Stimulated activated CD8-positive, alpha-beta memory T cell treated with anti-CD3 and anti-CD28 coated beads, Interleukin-12 subunit alpha, Interleukin-12 subunit beta, amount 100 ng/mL, for 4 hours (primary cell): Measurements from ENCODE around the gene DRD3.
A peak's percentile ranks its signal among the peaks of the same experiment; 100 is the strongest.

Source experiments
- DNase-seq: peaks from one replicate; pipeline ENCODE4 v3.0.0-alpha.2; 2020; ENCODE audit warnings: low read depth

DRD3 gene

GRCh38 chr3:114178770-114179368, at the start of gene DRD3:
Gene DRD3, minus strand, starts transcription at chr3:114179052. Its CDS starts 7,060 bp downstream, at chr3:114171992.
- no peak for DNase-seq

- DNase-seq: no peak
Observed at GRCh38 chr3:114227076-114227475, 48.2 kb upstream of the DRD3 start.

- DNase-seq: no peak
Observed at GRCh38 chr3:114226313-114226712, 47.5 kb upstream of the DRD3 start.

GRCh38 chr3:114223143-114223542, 44.3 kb upstream of the DRD3 start:
- no peak for DNase-seq

GRCh38 chr3:114221881-114222264, 43.0 kb upstream of the DRD3 start:
- DNase-seq: no peak

GRCh38 chr3:114221165-114221880, 42.5 kb upstream of the DRD3 start:
- DNase-seq: peak; percentile 28

- no peak for DNase-seq
Observed at GRCh38 chr3:114219741-114220140, 40.9 kb upstream of the DRD3 start.

- no peak for DNase-seq
Observed at GRCh38 chr3:114218578-114219185, 39.8 kb upstream of the DRD3 start.

- no peak for DNase-seq
Observed at GRCh38 chr3:114218006-114218405, 39.2 kb upstream of the DRD3 start.

GRCh38 chr3:114217266-114217665, 38.4 kb upstream of the DRD3 start:
- DNase-seq: no peak

GRCh38 chr3:114216186-114216970, 37.5 kb upstream of the DRD3 start:
- DNase-seq: no peak

- DNase-seq: no peak
Observed at GRCh38 chr3:114214542-114215341, 35.9 kb upstream of the DRD3 start.

GRCh38 chr3:114213627-114214541, 35.0 kb upstream of the DRD3 start:
- peak; percentile 56 for DNase-seq

GRCh38 chr3:114213292-114213626, 34.4 kb upstream of the DRD3 start:
- no peak for DNase-seq

GRCh38 chr3:114212646-114213045, 33.8 kb upstream of the DRD3 start:
- DNase-seq: no peak

GRCh38 chr3:114207768-114208167, 28.9 kb upstream of the DRD3 start:
- no peak for DNase-seq

GRCh38 chr3:114206342-114206741, 27.5 kb upstream of the DRD3 start:
- DNase-seq: no peak

- DNase-seq: no peak
Observed at GRCh38 chr3:114205541-114205940, 26.7 kb upstream of the DRD3 start.

GRCh38 chr3:114194750-114195149, 15.9 kb upstream of the DRD3 start:
- no peak for DNase-seq

- DNase-seq: no peak
Observed at GRCh38 chr3:114192136-114192535, 13.3 kb upstream of the DRD3 start.

GRCh38 chr3:114186501-114186900, 7.6 kb upstream of the DRD3 start:
- no peak for DNase-seq
